Gastroesophageal sphincter (tissue), 4 donors: ENCODE results near the gene GABRA5. TPM values are rescaled to one million over a fixed set of nuclear protein-coding genes. Genes with fewer than 3 reads are reported as not detected.

ENCODE experiments used
- ATAC-seq: fragments of 150-250 bp; one replicate; pipeline ENCODE4 v1.9.1; 2016; ENCODE audit warnings: mild to moderate bottlenecking, moderate library complexity
- H3K27ac ChIP-seq, 4 donors: fragments of 200-600 bp; sonication (generic) in 3 of 4; 1 replicate in 3 of 4; 2 replicates in 1 of 4; pipeline ENCODE4 v1.5.1; 2016 to 2019
- H3K27me3 ChIP-seq: fragments of 200-600 bp; sonication (generic); one replicate; pipeline ENCODE4 v1.5.1; 2019
- H3K36me3 ChIP-seq, 2 donors: fragments of 200-600 bp; sonication (generic); one replicate each; pipeline ENCODE4 v1.5.1; 2019; ENCODE audit warnings: control low read depth in 1 of 2
- H3K4me1 ChIP-seq, 3 donors: fragments of 200-600 bp; sonication (generic); 1 replicate in 2 of 3; 2 replicates in 1 of 3; pipeline ENCODE4 v1.5.1; 2016 to 2019; ENCODE audit warnings: control low read depth in 2 of 3
- H3K4me3 ChIP-seq, 2 donors: fragments of 200-600 bp; sonication (generic); one replicate each; pipeline ENCODE4 v1.5.1; 2019; ENCODE audit warnings: mild to moderate bottlenecking in 1 of 2, moderate library complexity in 1 of 2
- H3K9me3 ChIP-seq, 3 donors: fragments of 200-600 bp; sonication (generic); one replicate each; pipeline ENCODE4 v1.5.1; 2017 to 2019; ENCODE audit warnings: control low read depth in 2 of 3
- EP300 ChIP-seq: sonication (generic); formaldehyde crosslinking; IDR thresholded peaks from one replicate; pipeline ENCODE4 v1.6.1; 2017; ENCODE audit warnings: antibody characterized with exemption, mild to moderate bottlenecking
- POLR2A ChIP-seq, 2 donors: fragments of 450-650 bp; IDR thresholded peaks; one replicate each; pipeline ENCODE4 v1.6.1; 2017; ENCODE audit warnings: antibody characterized with exemption in 2 of 2, mild to moderate bottlenecking in 2 of 2, moderate library complexity in 1 of 2
- POLR2AphosphoS5 ChIP-seq: sonication (generic); formaldehyde crosslinking; IDR thresholded peaks from one replicate; pipeline ENCODE4 v1.6.1; 2017; ENCODE audit warnings: antibody characterized with exemption
- WGBS, 2 donors: methylation state at CpG; one replicate each; pipeline ENCODE4 v1.1.5; 2018; ENCODE audit warnings: low coverage in 1 of 2; 5-methylcytosine and 5-hydroxymethylcytosine counted together
- total RNA-seq, 4 donors: library from RNA; depleted of rRNA; stranded (reverse); fragments of >200 nt; gene quantifications; one replicate each; pipeline ENCODE4 v1.1.0, GENCODE V29; 2016
- TF ChIP-seq, protein P1 (sequence below), 4 experiments: fragments of 200-600 bp in 2 of 4; fragments of 450-650 bp in 2 of 4; sonication (generic) in 1 of 4; IDR thresholded peaks; one replicate each; pipeline ENCODE4 v1.5.1; 2017 to 2019; ENCODE audit warnings: antibody characterized with exemption in 4 of 4, mild to moderate bottlenecking in 2 of 4, moderate library complexity in 2 of 4

The GABRA5 gene
- total RNA-seq, 4 donors from 2014 or later = 2.4 to 151 (median 33.7) TPM

DNA sequence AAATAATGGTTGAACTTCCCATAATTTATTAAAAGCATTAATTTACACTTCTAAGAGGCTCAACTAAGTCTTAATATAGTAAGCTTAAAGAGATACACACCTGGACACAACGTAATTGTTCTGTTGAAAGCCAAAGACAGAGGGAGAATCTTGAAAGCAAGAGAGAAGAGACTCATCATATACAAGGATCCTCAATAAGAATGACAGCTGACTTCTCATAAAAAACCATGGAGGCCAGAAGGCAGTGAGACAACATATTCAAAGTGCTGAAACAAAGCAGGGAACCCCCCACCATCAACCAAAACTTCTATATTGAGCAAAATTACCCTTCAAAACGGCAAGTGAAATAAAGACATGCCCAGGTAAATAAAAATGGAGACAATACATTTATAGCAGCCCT, 87.5 kb downstream of the GABRA5 start:
- no peaks in the 10 kb centered on the region for H3K36me3 ChIP-seq
- WGBS, 2 donors = 32 to 71% methylated on average over 2 of the region's 2 CpGs
- H3K9me3 ChIP-seq = peaks cover 0 to 11% (median 0%) of the 10 kb centered on the region in 3 donors
- no peaks in the 10 kb centered on the region for H3K4me1 ChIP-seq
- ATAC-seq = no peak
- no peak overlapping the region for H3K27ac ChIP-seq
- H3K27me3 ChIP-seq = no peaks in the 10 kb centered on the region
- TF ChIP-seq EP300 = no peak
- TF ChIP-seq, protein P1, sequence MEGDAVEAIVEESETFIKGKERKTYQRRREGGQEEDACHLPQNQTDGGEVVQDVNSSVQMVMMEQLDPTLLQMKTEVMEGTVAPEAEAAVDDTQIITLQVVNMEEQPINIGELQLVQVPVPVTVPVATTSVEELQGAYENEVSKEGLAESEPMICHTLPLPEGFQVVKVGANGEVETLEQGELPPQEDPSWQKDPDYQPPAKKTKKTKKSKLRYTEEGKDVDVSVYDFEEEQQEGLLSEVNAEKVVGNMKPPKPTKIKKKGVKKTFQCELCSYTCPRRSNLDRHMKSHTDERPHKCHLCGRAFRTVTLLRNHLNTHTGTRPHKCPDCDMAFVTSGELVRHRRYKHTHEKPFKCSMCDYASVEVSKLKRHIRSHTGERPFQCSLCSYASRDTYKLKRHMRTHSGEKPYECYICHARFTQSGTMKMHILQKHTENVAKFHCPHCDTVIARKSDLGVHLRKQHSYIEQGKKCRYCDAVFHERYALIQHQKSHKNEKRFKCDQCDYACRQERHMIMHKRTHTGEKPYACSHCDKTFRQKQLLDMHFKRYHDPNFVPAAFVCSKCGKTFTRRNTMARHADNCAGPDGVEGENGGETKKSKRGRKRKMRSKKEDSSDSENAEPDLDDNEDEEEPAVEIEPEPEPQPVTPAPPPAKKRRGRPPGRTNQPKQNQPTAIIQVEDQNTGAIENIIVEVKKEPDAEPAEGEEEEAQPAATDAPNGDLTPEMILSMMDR (IDR thresholded peaks at IDR 0.05) = no peak
- TF ChIP-seq POLR2A (IDR thresholded peaks at IDR 0.05) = no peak
- no peak for TF ChIP-seq POLR2AphosphoS5
- H3K4me3 ChIP-seq = no peak overlapping the region

DNA sequence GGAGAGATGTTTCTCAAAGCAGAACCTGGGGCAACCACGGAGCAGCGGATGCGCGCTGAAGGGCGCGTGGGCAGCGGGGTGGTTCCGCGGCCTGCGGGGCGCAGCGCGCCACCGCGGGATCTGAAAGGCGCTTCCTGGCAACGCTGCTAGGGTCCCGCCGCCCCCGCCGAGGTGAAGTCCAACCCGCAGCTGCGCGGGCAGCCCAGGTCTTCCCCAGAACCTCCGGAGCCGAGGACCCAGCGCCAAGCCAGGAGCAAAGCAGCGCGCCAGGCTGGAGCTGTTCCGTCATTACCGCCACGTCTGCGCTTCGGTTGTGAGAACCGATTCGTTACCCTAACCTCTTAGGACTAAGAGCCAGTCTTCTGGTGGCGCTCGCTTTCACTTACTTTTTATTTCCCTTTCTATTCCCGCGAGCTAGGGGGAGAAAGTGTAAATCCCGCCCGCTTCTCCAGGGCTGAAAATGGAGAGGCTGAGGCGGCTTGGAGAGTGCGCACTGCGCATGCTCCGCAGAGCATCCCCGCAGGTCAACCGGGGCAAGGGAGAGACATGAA, 100.9 kb downstream of the GABRA5 start:
- Histone ChIP-seq H3K36me3 (no peaks in the 10 kb centered on the region), H3K4me1 (peaks cover 0 to 6% (median 0%) of the 10 kb centered on the region in 3 donors), H3K4me3 (no peak overlapping the region), H3K27ac (no peak overlapping the region), H3K27me3 (peaks cover 52% of the 10 kb centered on the region), H3K9me3 (no peaks in the 10 kb centered on the region)
- 0% methylated on average over 6 to 10 of the region's 48 CpGs for WGBS, 2 donors
- TF ChIP-seq POLR2AphosphoS5 (no peak), POLR2A (IDR thresholded peaks at IDR 0.05) (no peak)
- ATAC-seq = no peak

DNA sequence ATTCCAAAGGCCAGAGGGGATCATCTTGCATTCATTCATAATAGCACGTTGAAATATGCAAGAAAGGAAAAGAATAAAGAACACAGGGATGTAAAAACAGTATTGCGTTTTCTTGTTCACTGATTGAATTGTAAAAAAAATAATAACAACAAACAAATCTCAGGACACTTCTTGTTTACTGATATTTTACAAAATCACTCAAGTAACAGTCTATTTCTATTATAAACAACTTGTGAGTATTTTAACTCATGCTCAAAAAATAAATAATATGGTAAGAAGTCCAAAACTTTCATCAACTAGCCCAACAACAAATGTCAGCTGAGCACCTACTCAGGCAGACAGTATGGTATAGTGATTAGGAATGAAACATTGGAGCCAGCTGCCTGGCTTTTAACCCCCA, 101.9 kb downstream of the GABRA5 start:
- H3K27ac ChIP-seq = no peak overlapping the region
- H3K4me3 ChIP-seq = no peak overlapping the region
- H3K27me3 ChIP-seq = peaks cover 57% of the 10 kb centered on the region
- H3K4me1 ChIP-seq = peaks cover 0 to 6% (median 0%) of the 10 kb centered on the region in 3 donors
- ATAC-seq = no peak
- TF ChIP-seq, protein P1 (IDR thresholded peaks at IDR 0.05) = no peak
- TF ChIP-seq EP300 (no peak), POLR2AphosphoS5 (no peak), POLR2A (IDR thresholded peaks at IDR 0.05) (no peak)
- WGBS, 2 donors = 63% methylated on average over 2 of the region's 2 CpGs
- H3K9me3 ChIP-seq = no peaks in the 10 kb centered on the region
- H3K36me3 ChIP-seq = no peaks in the 10 kb centered on the region

DNA sequence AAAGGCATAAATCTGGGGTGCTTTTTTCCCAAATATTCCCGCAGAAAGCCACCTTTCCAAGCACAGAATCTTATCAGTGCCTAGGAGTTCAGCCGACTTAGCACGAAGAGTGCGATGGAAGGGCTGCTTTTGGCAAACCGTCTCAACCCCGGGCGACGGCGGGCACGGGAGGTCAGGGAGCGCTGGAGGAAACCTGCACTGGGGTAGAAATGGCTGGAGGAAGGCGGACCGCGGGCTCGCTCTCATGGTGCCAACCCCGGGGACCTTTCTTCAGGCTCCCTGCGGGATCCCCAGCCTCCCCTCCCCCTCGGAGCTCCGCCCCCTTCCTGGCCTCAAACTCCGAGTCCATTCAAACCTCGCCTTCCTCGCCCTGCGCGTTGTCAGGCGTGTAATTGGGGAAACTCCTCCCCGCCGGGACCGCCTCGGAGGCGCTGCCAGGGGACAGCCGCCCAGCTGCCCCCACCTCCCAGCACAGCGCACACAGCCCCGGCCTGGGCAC, 103.9 kb downstream of the GABRA5 start, which contains the start of gene GABRG3:
TSS of gene GABRG3 (plus strand) at position 470 of the 499 bp plus-strand sequence.
- TF ChIP-seq, protein P1 (IDR thresholded peaks at IDR 0.05) = no peak
- TF ChIP-seq EP300 (no peak), POLR2AphosphoS5 (no peak), POLR2A (IDR thresholded peaks at IDR 0.05) (no peak)
- no peak within 1 kb of the TSS for H3K27ac ChIP-seq
- ATAC-seq = no peak
- peaks cover 0 to 6% (median 0%) of the 10 kb centered on the region in 3 donors for H3K4me1 ChIP-seq
- no peaks in the 10 kb centered on the region for H3K36me3 ChIP-seq
- WGBS, 2 donors = 4% methylated on average over 10 of the region's 33 CpGs; no CpG with 5 or more reads in 1 of the 2 donors
- no peaks in the 10 kb centered on the region for H3K9me3 ChIP-seq
- H3K27me3 ChIP-seq = peaks cover 57% of the 10 kb centered on the region
- H3K4me3 ChIP-seq = peak within 1 kb of the TSS in 1 of 2 donors; percentile 28

GRCh38 chr15:26971271-26972018, 104.6 kb downstream of the GABRA5 start:
- 17% methylated on average over 5 of the region's 72 CpGs; no CpG with 5 or more reads in 1 of the 2 donors for WGBS, 2 donors

More at GRCh38 chr15:26971271-26972018, 104.6 kb downstream of the GABRA5 start:
- Histone ChIP-seq H3K27ac (no peak overlapping the region), H3K9me3 (no peaks in the 10 kb centered on the region), H3K27me3 (peaks cover 57% of the 10 kb centered on the region), H3K4me3 (peak overlapping the region in 1 of 2 donors; percentile 28), H3K4me1 (peaks cover 0 to 6% (median 0%) of the 10 kb centered on the region in 3 donors), H3K36me3 (no peaks in the 10 kb centered on the region)
- TF ChIP-seq, protein P1 (IDR thresholded peaks at IDR 0.05) = no peak
- no peak for TF ChIP-seq POLR2A (IDR thresholded peaks at IDR 0.05)
- no peak for TF ChIP-seq POLR2AphosphoS5
- TF ChIP-seq EP300 = no peak
- ATAC-seq = no peak
